Measurements from ENCODE around the gene LACTB. TPM values are rescaled to one million over a fixed set of nuclear protein-coding genes. Genes with fewer than 3 reads are reported as not detected.

LACTB gene
- total RNA-seq (2014; rRNA removed; shearing (Covaris generic)) (15.2 and 18.6 TPM in 2 replicates), polyA plus RNA-seq (2016; fragmentation: Nextera tagmentation; extraction: Ambion mirVana) (20.9 and 21.3 TPM in 2 replicates)
- long read RNA-seq, partial matches to known transcripts, result 6 of 7 reads
- long read RNA-seq, other reads (novel, unspliced or antisense), result 0 of 7 reads

- peaks cover 5% of the 10 kb centered on the region; the same call in 2 of the 3 replicates for H3K9me3 Mint-ChIP-seq
- TF ChIP-seq NANOG (IDR thresholded peaks at IDR 0.05; ENCODE audit: borderline replicate concordance) (no peak), CREB1 (CRISPR knock-in tag; IDR thresholded peaks at IDR 0.05; ENCODE audit: low read depth) (no peak), POLR2AphosphoS5 (IDR thresholded peaks at IDR 0.05; ENCODE audit: low read depth) (peak; percentile 55)
- TF ChIP-seq, protein P1, sequence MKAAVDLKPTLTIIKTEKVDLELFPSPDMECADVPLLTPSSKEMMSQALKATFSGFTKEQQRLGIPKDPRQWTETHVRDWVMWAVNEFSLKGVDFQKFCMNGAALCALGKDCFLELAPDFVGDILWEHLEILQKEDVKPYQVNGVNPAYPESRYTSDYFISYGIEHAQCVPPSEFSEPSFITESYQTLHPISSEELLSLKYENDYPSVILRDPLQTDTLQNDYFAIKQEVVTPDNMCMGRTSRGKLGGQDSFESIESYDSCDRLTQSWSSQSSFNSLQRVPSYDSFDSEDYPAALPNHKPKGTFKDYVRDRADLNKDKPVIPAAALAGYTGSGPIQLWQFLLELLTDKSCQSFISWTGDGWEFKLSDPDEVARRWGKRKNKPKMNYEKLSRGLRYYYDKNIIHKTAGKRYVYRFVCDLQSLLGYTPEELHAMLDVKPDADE (IDR thresholded peaks at IDR 0.05), result peak; percentile 52; the same call in 1 of the 2 replicates
- peak within 1 kb of the TSS; percentile 9 for H3K27ac Mint-ChIP-seq
- DNase-seq (ENCODE audit: low spot score) (peak; percentile 97), ATAC-seq (peak; percentile 93)
- Histone ChIP-seq H3K36me3 (ENCODE audit: insufficient read depth) (no peaks in the 10 kb centered on the region), H3K27ac (ENCODE audit: low read depth) (peak within 1 kb of the TSS; percentile 89), H4K20me1 (replicated peaks; ENCODE audit: insufficient read depth) (0 out of 2 replicates have a peak, but pooled peaks cover 3% of the 10 kb centered on the region), H3K4me3 (peak within 1 kb of the TSS; percentile 73), H2AFZ (peak within 1 kb of the TSS; percentile 100), H3K4me1 (ENCODE audit: insufficient read depth) (peaks cover 8% of the 10 kb centered on the region; the same call in 1 of the 2 replicates), H3F3A (replicated peaks; ENCODE audit: low read depth) (0 out of 2 replicates have a peak, but pooled peaks cover 3% of the 10 kb centered on the region), H3K9me2 (ENCODE audit: insufficient read depth) (no peaks in the 10 kb centered on the region), H3K4me2 (peak within 1 kb of the TSS; percentile 91), H3K79me2 (replicated peaks; ENCODE audit: insufficient read depth) (0 out of 2 replicates have a peak, but pooled peaks cover 4% of the 10 kb centered on the region), H3K27me3 (ENCODE audit: insufficient read depth) (no peaks in the 10 kb centered on the region)
- peak within 1 kb of the TSS; percentile 85 for H3K4me3 Mint-ChIP-seq
- no peaks in the 10 kb centered on the region; the same call in 2 of the 3 replicates for H3K36me3 Mint-ChIP-seq (ENCODE audit: low read depth)
- H3K4me1 Mint-ChIP-seq, result peaks cover 5% of the 10 kb centered on the region; the same call in 2 of the 3 replicates
- peaks cover 1% of the 10 kb centered on the region for H3K27me3 Mint-ChIP-seq (ENCODE audit: insufficient read depth, low read depth, poor library complexity)
These were observed at the start of gene LACTB for GRCh38 chr15:63121382-63122001. LACTB (plus strand) TSS chr15:63121861; CDS start chr15:63121872, 11 bp downstream.

DNA sequence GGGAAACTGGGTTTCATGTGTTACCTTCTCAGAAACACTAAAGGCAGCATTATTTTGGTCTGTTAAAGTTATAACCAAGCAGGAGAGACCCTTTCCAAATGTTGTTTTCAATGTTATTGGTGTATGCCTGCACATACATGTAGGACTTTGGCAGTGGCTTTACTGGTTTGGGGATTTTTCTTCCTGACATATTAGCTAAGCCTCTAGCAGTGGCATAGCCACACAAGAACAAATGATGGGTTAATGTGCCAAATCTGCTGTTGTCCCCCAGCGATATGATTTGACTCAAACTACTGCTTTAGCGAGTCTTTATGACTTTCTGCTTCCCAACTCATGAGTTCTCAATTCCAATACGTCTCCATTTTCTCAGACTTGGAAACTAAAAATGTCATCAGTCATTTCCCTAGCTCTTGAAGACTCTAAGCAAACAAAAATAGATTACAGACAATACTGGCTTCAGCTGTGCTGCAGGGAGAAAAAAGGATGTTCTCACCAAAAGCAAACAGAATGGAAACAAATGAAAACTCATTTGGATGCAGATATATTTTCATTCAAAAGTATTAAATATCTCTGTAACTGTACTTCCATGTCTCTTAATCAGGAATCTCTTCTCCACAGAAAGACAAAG lies 49.5 kb upstream of the LACTB start:
- H3K9me3 Mint-ChIP-seq, result no peaks in the 10 kb centered on the region
- Histone ChIP-seq H3K4me2 (no peak overlapping the region), H3K27me3 (ENCODE audit: insufficient read depth) (no peaks in the 10 kb centered on the region), H3K9me2 (ENCODE audit: insufficient read depth) (no peaks in the 10 kb centered on the region), H3K27ac (ENCODE audit: low read depth) (peak overlapping the region; percentile 68), H3K36me3 (ENCODE audit: insufficient read depth) (peaks cover 8% of the 10 kb centered on the region; the same call in 1 of the 2 replicates), H3K4me3 (no peak overlapping the region), H3K4me1 (ENCODE audit: insufficient read depth) (peaks cover 34% of the 10 kb centered on the region), H3K79me2 (replicated peaks; ENCODE audit: insufficient read depth) (no peaks in the 10 kb centered on the region), H4K20me1 (replicated peaks; ENCODE audit: insufficient read depth) (no peaks in the 10 kb centered on the region), H2AFZ (no peak overlapping the region), H3F3A (replicated peaks; ENCODE audit: low read depth) (peaks cover 39% of the 10 kb centered on the region)
- H3K36me3 Mint-ChIP-seq (ENCODE audit: low read depth), result peaks cover 44% of the 10 kb centered on the region
- TF ChIP-seq POLR2AphosphoS5 (IDR thresholded peaks at IDR 0.05; ENCODE audit: low read depth), result peak; percentile 7
- no peak for TF ChIP-seq STAT1 (IDR thresholded peaks at IDR 0.05; ENCODE audit: unreplicated experiment)
- ATAC-seq (no peak), DNase-seq (ENCODE audit: low spot score) (no peak)
- no peaks in the 10 kb centered on the region for H3K27me3 Mint-ChIP-seq (ENCODE audit: insufficient read depth, low read depth, poor library complexity)
- no peak overlapping the region for H3K27ac Mint-ChIP-seq
- no peak overlapping the region for H3K4me3 Mint-ChIP-seq
- peaks cover 51% of the 10 kb centered on the region for H3K4me1 Mint-ChIP-seq

DNA sequence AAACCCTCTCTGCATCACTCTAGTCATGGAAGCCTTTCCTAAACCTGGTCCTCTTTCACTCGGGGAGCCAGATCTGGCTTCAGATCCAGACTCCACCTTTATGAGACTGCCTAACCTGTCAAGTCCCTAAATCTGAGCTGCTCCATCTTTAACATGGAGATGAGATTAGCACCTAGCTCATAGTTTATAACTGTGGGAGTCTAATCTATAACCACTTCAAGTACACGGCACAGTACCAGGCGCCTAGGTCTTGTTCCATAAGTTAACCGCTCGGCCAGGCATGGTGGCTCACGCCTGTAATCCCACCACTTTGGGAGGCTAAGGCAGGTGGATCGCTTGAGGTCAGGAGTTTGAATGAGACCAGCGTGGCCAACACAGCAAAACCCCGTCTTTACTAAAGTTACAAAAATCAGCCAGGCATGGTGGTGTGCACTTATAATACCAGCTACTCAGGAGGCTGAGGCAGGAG lies 48.8 kb upstream of the LACTB start:
- Histone ChIP-seq H3K4me3 (no peak overlapping the region), H3K4me2 (no peak overlapping the region), H3K4me1 (ENCODE audit: insufficient read depth) (peaks cover 41% of the 10 kb centered on the region), H3K9me2 (ENCODE audit: insufficient read depth) (no peaks in the 10 kb centered on the region), H3K36me3 (ENCODE audit: insufficient read depth) (peaks cover 8% of the 10 kb centered on the region; the same call in 1 of the 2 replicates), H3F3A (replicated peaks; ENCODE audit: low read depth) (peaks cover 39% of the 10 kb centered on the region), H3K27ac (ENCODE audit: low read depth) (peak overlapping the region; percentile 96), H4K20me1 (replicated peaks; ENCODE audit: insufficient read depth) (no peaks in the 10 kb centered on the region), H3K79me2 (replicated peaks; ENCODE audit: insufficient read depth) (no peaks in the 10 kb centered on the region), H2AFZ (no peak overlapping the region), H3K27me3 (ENCODE audit: insufficient read depth) (no peaks in the 10 kb centered on the region)
- peaks cover 37% of the 10 kb centered on the region for H3K36me3 Mint-ChIP-seq (ENCODE audit: low read depth)
- DNase-seq (ENCODE audit: low spot score) (no peak), ATAC-seq (no peak)
- no peak overlapping the region for H3K27ac Mint-ChIP-seq
- no peaks in the 10 kb centered on the region for H3K9me3 Mint-ChIP-seq
- TF ChIP-seq POLR2AphosphoS5 (IDR thresholded peaks at IDR 0.05; ENCODE audit: low read depth) (peak; percentile 45), CREB1 (CRISPR knock-in tag; IDR thresholded peaks at IDR 0.05; ENCODE audit: low read depth) (no peak)
- H3K4me1 Mint-ChIP-seq, result peaks cover 58% of the 10 kb centered on the region
- no peaks in the 10 kb centered on the region for H3K27me3 Mint-ChIP-seq (ENCODE audit: insufficient read depth, low read depth, poor library complexity)
- no peak overlapping the region for H3K4me3 Mint-ChIP-seq

All from GM23338 (cell line).